OCI-LY7 (cell line): ENCODE measurements around the gene SNTB2. TPM values are rescaled to one million over a fixed set of nuclear protein-coding genes. Genes with fewer than 3 reads are reported as not detected.
A peak's percentile ranks its signal among the peaks of the same experiment; 100 is the strongest.
"Not testable (repeated sequence)": the region's sequence is repeated elsewhere in the genome, so short reads cannot be mapped to it uniquely, and the experiment has no call there.

ENCODE experiments used
- BruUV-seq: library from RNA; stranded (reverse); fragments of 400-500 nt; replicated peaks from 2 replicates; lab custom pipeline; 2021; lab: Mats Ljungman, UMichigan
- CTCF ChIA-PET: fragments of 300-600 bp; sonication (Branson Sonifier 250); formaldehyde crosslinking; loops from one replicate; lab custom pipeline; 2022; ENCODE audit warnings: antibody characterized with exemption; ENCODE audit not compliant: unreplicated experiment; lab: Charles Lee
- POLR2A ChIA-PET: fragments of 300-600 bp; sonication (Branson Sonifier 250); formaldehyde crosslinking; loops from one replicate; lab custom pipeline; 2022; ENCODE audit warnings: antibody characterized with exemption; lab: Charles Lee
- DNase-seq: peaks from one replicate; pipeline ENCODE4 v3.0.0-alpha.2; 2015; ENCODE audit warnings: low spot score
- H2AFZ ChIP-seq: fragments of 200-600 bp; sonication (generic), shearing (Covaris generic); 2 replicates; pipeline ENCODE4 v1.6.1; 2014; ENCODE audit warnings: mild to moderate bottlenecking, antibody characterized with exemption, low read length, moderate library complexity
- H3K27ac ChIP-seq: fragments of 200-600 bp; sonication (generic); 2 replicates; pipeline ENCODE4 v1.5.1; 2014; ENCODE audit warnings: mixed run types, low read depth, mild to moderate bottlenecking, moderate library complexity, low read length, inconsistent platforms; ENCODE audit not compliant: poor library complexity, severe bottlenecking
- H3K36me3 ChIP-seq: fragments of 200-600 bp; sonication (generic); 2 replicates; pipeline ENCODE4 v1.6.1; 2014; ENCODE audit warnings: mild to moderate bottlenecking, antibody characterized with exemption, low read length, moderate library complexity, mixed read lengths; ENCODE audit not compliant: insufficient read depth
- H3K4me1 ChIP-seq: fragments of 200-600 bp; sonication (generic); 2 replicates; pipeline ENCODE4 v1.5.1; 2014; ENCODE audit warnings: mild to moderate bottlenecking, low read length; ENCODE audit not compliant: insufficient read depth, poor library complexity, severe bottlenecking
- H3K4me2 ChIP-seq: fragments of 200-600 bp; sonication (generic); 2 replicates; pipeline ENCODE4 v1.6.1; 2014; ENCODE audit warnings: mild to moderate bottlenecking, low read length
- H3K4me3 ChIP-seq: fragments of 200-600 bp; sonication (generic); 2 replicates; pipeline ENCODE4 v1.5.1; 2014; ENCODE audit warnings: mild to moderate bottlenecking, low read depth, low read length; ENCODE audit not compliant: poor library complexity, severe bottlenecking
- H3K79me2 ChIP-seq: fragments of 200-600 bp; sonication (generic); 2 replicates; pipeline ENCODE4 v1.6.1; 2016; ENCODE audit warnings: low read depth, mild to moderate bottlenecking, low read length, moderate library complexity, mixed read lengths; ENCODE audit not compliant: insufficient read depth
- H3K9me2 ChIP-seq: fragments of 200-600 bp; sonication (generic); 2 replicates; pipeline ENCODE4 v1.6.1; 2016; ENCODE audit warnings: mild to moderate bottlenecking, low read length, mixed read lengths; ENCODE audit not compliant: insufficient read depth
- H3K9me3 ChIP-seq: fragments of 200-600 bp; sonication (generic); 2 replicates; pipeline ENCODE4 v1.6.1; 2014; ENCODE audit warnings: mild to moderate bottlenecking, mixed run types, low read length, mixed read lengths
- H4K20me1 ChIP-seq: fragments of 200-600 bp; sonication (generic); 2 replicates; pipeline ENCODE4 v1.6.1; 2014; ENCODE audit warnings: mild to moderate bottlenecking, antibody characterized with exemption, low read length, moderate library complexity, mixed read lengths; ENCODE audit not compliant: insufficient read depth
- CTCF ChIP-seq: fragments of 200-600 bp; sonication (generic); conservative IDR thresholded peaks from 2 replicates; pipeline ENCODE4 v1.5.1; 2014; ENCODE audit warnings: mild to moderate bottlenecking, antibody characterized with exemption, low read length, moderate library complexity, mixed read lengths
- EZH2phosphoT487 ChIP-seq: fragments of 200-600 bp; sonication (generic); IDR thresholded peaks from 2 replicates; pipeline ENCODE4 v1.6.1; 2018; ENCODE audit warnings: low read depth, borderline replicate concordance, mild to moderate bottlenecking, mixed run types, antibody characterized with exemption, low read length, moderate library complexity, mixed read lengths
- intact Hi-C: fragments of 100-400 bp; cut with micrococcal nuclease; formaldehyde crosslinking; loops from one replicate; pipeline ENCODE4 v1.10.0; 2022; ENCODE audit not compliant: unreplicated experiment
- total RNA-seq, 2 experiments: library from RNA; depleted of rRNA in 1 of 2; stranded (reverse); fragments of >200 nt in 1 of 2; shearing (Covaris generic) in 1 of 2; gene quantifications; 2 replicates each; pipeline ENCODE4 v1.2.3, GENCODE V29; 2014 to 2022

Gene SNTB2
- total RNA-seq, 2 experiments from 2014 or later = 21.2 to 34.1 TPM

DNA sequence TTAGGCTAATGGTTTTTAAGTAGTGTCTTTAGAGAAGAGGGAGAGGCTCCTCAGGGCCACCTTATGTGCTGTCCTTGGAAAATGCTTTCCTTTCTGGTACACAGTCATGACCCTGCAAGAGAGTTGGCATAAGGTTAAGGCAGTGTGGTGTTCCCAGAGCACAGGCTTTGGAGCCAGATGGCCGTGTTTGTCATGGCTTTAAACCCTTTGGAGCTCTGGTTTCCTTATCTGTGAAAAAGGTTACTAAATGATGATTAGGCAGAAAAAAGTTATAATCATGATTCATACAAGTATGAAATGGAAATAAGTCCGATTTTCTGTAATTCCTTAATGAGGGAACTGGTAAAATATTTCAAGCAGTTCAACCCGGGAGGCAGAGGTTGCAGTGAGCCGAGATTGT, 41.3 kb upstream of the SNTB2 start:
- no peak overlapping the region for H2AFZ ChIP-seq
- H3K27ac ChIP-seq = no peak overlapping the region
- no peaks in the 10 kb centered on the region for H3K9me3 ChIP-seq
- no peak for TF ChIP-seq CTCF
- TF ChIP-seq EZH2phosphoT487 = no peak
- POLR2A ChIA-PET = interaction anchor here (0.7 to 1.2 kb wide), 3 partner anchors 12 to 140 kb away, joined by 3 to 7 read pairs (median 4); no protein-coding TSS in a partner anchor
- H3K9me2 ChIP-seq = no peaks in the 10 kb centered on the region
- intact Hi-C loops = no loop called here
- no peaks in the 10 kb centered on the region for H3K4me1 ChIP-seq
- H3K4me2 ChIP-seq = no peak overlapping the region
- no peaks in the 10 kb centered on the region for H4K20me1 ChIP-seq
- CTCF ChIA-PET = no interaction called here
- H3K79me2 ChIP-seq = peaks cover 6% of the 10 kb centered on the region; the same call in 1 of the 2 replicates
- DNase-seq = no peak
- H3K4me3 ChIP-seq = no peak overlapping the region
- peaks cover 88% of the 10 kb centered on the region for H3K36me3 ChIP-seq
- BruUV-seq = no TSS peak

DNA sequence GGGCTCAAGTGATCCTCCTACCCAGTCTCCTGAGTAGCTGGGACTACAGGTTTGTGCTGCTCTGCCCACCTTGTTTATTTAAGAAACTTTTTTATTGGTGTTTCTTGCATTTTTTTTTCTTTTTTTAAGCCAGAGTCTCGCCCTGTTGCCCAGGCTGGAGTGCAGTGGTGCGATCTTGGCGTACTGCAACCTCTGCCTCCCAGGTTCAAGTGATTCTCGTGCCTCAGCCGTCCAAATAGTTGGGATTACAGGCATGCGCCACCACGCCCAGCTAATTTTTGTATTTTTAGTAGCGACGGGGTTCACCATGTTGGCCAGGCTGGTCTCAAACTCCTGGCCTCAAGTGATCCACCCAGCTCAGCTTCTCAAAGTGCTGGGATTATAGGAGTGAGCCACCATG, 37.3 kb upstream of the SNTB2 start:
- CTCF ChIA-PET, H4K20me1 ChIP-seq, H3K4me1 ChIP-seq, H3K4me2 ChIP-seq, H3K9me2 ChIP-seq, DNase-seq, H3K79me2 ChIP-seq, H3K4me3 ChIP-seq, H3K9me3 ChIP-seq, H2AFZ ChIP-seq, BruUV-seq, H3K27ac ChIP-seq: not testable (repeated sequence)
- POLR2A ChIA-PET = interaction anchor here (0.6 to 0.9 kb wide), 4 partner anchors 18 to 138 kb away, joined by 3 to 5 read pairs (median 4); no protein-coding TSS in a partner anchor
- intact Hi-C loops = loop anchor here (1.0 kb wide), 1 partner anchor 138 kb away; no protein-coding TSS in a partner anchor
- peaks cover 88% of the 10 kb centered on the region for H3K36me3 ChIP-seq

GRCh38 chr16:69150146-69150865, 36.7 kb upstream of the SNTB2 start:
- TF ChIP-seq CTCF (peak; percentile 92), EZH2phosphoT487 (no peak)
- Histone ChIP-seq H3K27ac (no peak overlapping the region), H3K79me2 (peaks cover 6% of the 10 kb centered on the region; the same call in 1 of the 2 replicates), H2AFZ (no peak overlapping the region), H3K4me2 (no peak overlapping the region), H3K9me3 (no peaks in the 10 kb centered on the region), H4K20me1 (no peaks in the 10 kb centered on the region), H3K9me2 (no peaks in the 10 kb centered on the region), H3K36me3 (peaks cover 89% of the 10 kb centered on the region), H3K4me3 (no peak overlapping the region), H3K4me1 (no peaks in the 10 kb centered on the region)
- ChIA-PET CTCF (no interaction called here), POLR2A (interaction anchor here (0.6 to 1.5 kb wide), 5 partner anchors 17 to 327 kb away, joined by 3 to 6 read pairs (median 5); partner anchors contain the start of genes CHTF8 and UTP4)
- intact Hi-C loops = loop anchor here (1.0 kb wide), 1 partner anchor 137 kb away; no protein-coding TSS in a partner anchor
- BruUV-seq = no TSS peak
- peak; percentile 74 for DNase-seq
